ENCODE measurements around the gene IQGAP2.

The IQGAP2 gene

GRCh38 chr5:76755779-76756637 lies 352.9 kb downstream of the IQGAP2 start:
- DNase-seq (ENCODE audit: low read depth) = no peak

GRCh38 chr5:76757049-76757448 lies 354.0 kb downstream of the IQGAP2 start:
- DNase-seq (ENCODE audit: low read depth) = no peak
